Activated T-helper 2 cell treated with anti-CD3 and anti-CD28 coated beads, Interferon-gamma antibody, Interleukin-2, Interleukin-4, amounts not matched to agents 10 μg/mL and 5 μg/mL and 100 μg/mL, durations not matched to agents 14 hours and 24 hours and 36 hours (primary cell): ENCODE measurements around the gene SRRM2. TPM values are rescaled to one million over a fixed set of nuclear protein-coding genes. Genes with fewer than 3 reads are reported as not detected.

Experiments
- DNase-seq: peaks from one replicate; pipeline ENCODE4 v3.0.0; 2021; ENCODE audit warnings: low spot score
- H3K27ac Mint-ChIP-seq: one replicate; pipeline ENCODE4 v1.8.0; 2021; ENCODE audit warnings: mixed read lengths
- H3K27me3 Mint-ChIP-seq: one replicate; pipeline ENCODE4 v1.8.0; 2021; ENCODE audit warnings: low read depth, mixed read lengths
- H3K36me3 Mint-ChIP-seq: one replicate; pipeline ENCODE4 v1.8.0; 2021; ENCODE audit warnings: low read depth, mixed read lengths
- H3K4me1 Mint-ChIP-seq: one replicate; pipeline ENCODE4 v1.8.0; 2021; ENCODE audit warnings: low read depth, mixed read lengths
- H3K4me3 Mint-ChIP-seq: one replicate; pipeline ENCODE4 v1.8.0; 2021; ENCODE audit warnings: low read depth, mild to moderate bottlenecking, moderate library complexity, mixed read lengths
- H3K9me3 Mint-ChIP-seq: one replicate; pipeline ENCODE4 v1.8.0; 2021; ENCODE audit warnings: mixed read lengths
- intact Hi-C: fragments of 100-400 bp; cut with micrococcal nuclease; formaldehyde crosslinking; loops from one replicate; pipeline ENCODE4 v1.15.1; 2023
- total RNA-seq: library from RNA; stranded (reverse); gene quantifications from 2 replicates; pipeline ENCODE4 v1.2.3, GENCODE V29; 2022

Gene SRRM2
- total RNA-seq, 1 donor from 2014 or later, result 694 TPM

GRCh38 chr16:2814551-2815298 is 62.3 kb downstream of the SRRM2 start:
- H3K27me3 Mint-ChIP-seq, result peaks cover 3% of the 10 kb centered on the region
- no peak for DNase-seq
- H3K27ac Mint-ChIP-seq, result no peak overlapping the region

GRCh38 chr16:2815299-2815771 is 62.9 kb downstream of the SRRM2 start:
- no peaks in the 10 kb centered on the region for H3K9me3 Mint-ChIP-seq
- no peaks in the 10 kb centered on the region for H3K36me3 Mint-ChIP-seq
- intact Hi-C loops, result no loop called here
- no peak for DNase-seq
- H3K27ac Mint-ChIP-seq, result no peak overlapping the region
- H3K4me1 Mint-ChIP-seq, result no peaks in the 10 kb centered on the region
- no peak overlapping the region for H3K4me3 Mint-ChIP-seq
- no peaks in the 10 kb centered on the region for H3K27me3 Mint-ChIP-seq

More at GRCh38 chr16:2814551-2815298, 62.3 kb downstream of the SRRM2 start:
- H3K4me1 Mint-ChIP-seq, result no peaks in the 10 kb centered on the region
- H3K36me3 Mint-ChIP-seq, result no peaks in the 10 kb centered on the region
- intact Hi-C loops, result no loop called here
- no peak overlapping the region for H3K4me3 Mint-ChIP-seq
- no peaks in the 10 kb centered on the region for H3K9me3 Mint-ChIP-seq

- no peak for DNase-seq
- peak within 1 kb of the TSS; percentile 52 for H3K4me3 Mint-ChIP-seq
- H3K27me3 Mint-ChIP-seq, result no peaks in the 10 kb centered on the region
- H3K9me3 Mint-ChIP-seq, result no peaks in the 10 kb centered on the region
- no peaks in the 10 kb centered on the region for H3K36me3 Mint-ChIP-seq
- intact Hi-C loops, result no loop called here
- H3K27ac Mint-ChIP-seq, result no peak within 1 kb of the TSS
- H3K4me1 Mint-ChIP-seq, result no peaks in the 10 kb centered on the region
Observed at GRCh38 chr16:2816751-2817339, 64.4 kb downstream of the SRRM2 start, which contains the start of gene PRSS21. Gene PRSS21, plus strand, starts transcription at chr16:2817237. Its CDS starts 32 bp downstream, at chr16:2817269.

- Mint-ChIP-seq H3K27ac (no peak overlapping the region), H3K36me3 (no peaks in the 10 kb centered on the region), H3K4me3 (peak overlapping the region; percentile 52), H3K9me3 (no peaks in the 10 kb centered on the region), H3K27me3 (no peaks in the 10 kb centered on the region), H3K4me1 (no peaks in the 10 kb centered on the region)
- intact Hi-C loops, result no loop called here
- no peak for DNase-seq
Observed at GRCh38 chr16:2817340-2818271, 65.2 kb downstream of the SRRM2 start.

GRCh38 chr16:2818272-2818876 is 65.9 kb downstream of the SRRM2 start:
- H3K4me1 Mint-ChIP-seq, result no peaks in the 10 kb centered on the region
- DNase-seq, result no peak
- H3K27ac Mint-ChIP-seq, result no peak overlapping the region
- H3K4me3 Mint-ChIP-seq, result peak overlapping the region; percentile 52
- no peaks in the 10 kb centered on the region for H3K27me3 Mint-ChIP-seq
- no peaks in the 10 kb centered on the region for H3K36me3 Mint-ChIP-seq
- intact Hi-C loops, result no loop called here
- no peaks in the 10 kb centered on the region for H3K9me3 Mint-ChIP-seq

- Mint-ChIP-seq H3K4me1 (no peaks in the 10 kb centered on the region), H3K27me3 (no peaks in the 10 kb centered on the region), H3K9me3 (no peaks in the 10 kb centered on the region), H3K36me3 (no peaks in the 10 kb centered on the region), H3K4me3 (no peak overlapping the region), H3K27ac (no peak overlapping the region)
- intact Hi-C loops, result no loop called here
- no peak for DNase-seq
Observed at GRCh38 chr16:2819179-2819938, 66.9 kb downstream of the SRRM2 start.

- Mint-ChIP-seq H3K36me3 (no peaks in the 10 kb centered on the region), H3K4me3 (no peak overlapping the region), H3K27me3 (no peaks in the 10 kb centered on the region), H3K4me1 (no peaks in the 10 kb centered on the region), H3K9me3 (no peaks in the 10 kb centered on the region), H3K27ac (no peak overlapping the region)
- no peak for DNase-seq
- intact Hi-C loops, result no loop called here
Observed at GRCh38 chr16:2819939-2820835, 67.7 kb downstream of the SRRM2 start.

Other genes starting within 250 kb of the SRRM2 start
- gene ATP6V0C, start 238.7 kb upstream of the SRRM2 start, total RNA-seq, result 114 and 119 TPM in 2 replicates
- gene AMDHD2, start 232.3 kb upstream of the SRRM2 start, total RNA-seq, result 29.3 and 30.1 TPM in 2 replicates
- 0.25 TPM in 1 of 2 replicates, not detected in the other for gene CEMP1, start 221.2 kb upstream of the SRRM2 start, total RNA-seq
- gene PDPK1, start 214.6 kb upstream of the SRRM2 start, total RNA-seq, result 45.7 and 48.5 TPM in 2 replicates
- gene KCTD5, start 70.1 kb upstream of the SRRM2 start, total RNA-seq, result 65.5 and 68.5 TPM in 2 replicates
- gene PRSS27, start 32.4 kb upstream of the SRRM2 start, total RNA-seq, result 1.8 and 2.1 TPM in 2 replicates
- gene ELOB, start 24.6 kb downstream of the SRRM2 start, total RNA-seq, result 242 and 252 TPM in 2 replicates
- not detected in 2 replicates for gene PRSS33, start 34.9 kb downstream of the SRRM2 start, total RNA-seq
- gene PRSS41, start 45.8 kb downstream of the SRRM2 start, total RNA-seq, result not detected in 2 replicates
- gene PRSS21, start 64.6 kb downstream of the SRRM2 start, total RNA-seq, result 11.4 and 11.5 TPM in 2 replicates
- gene ZG16B, start 77.7 kb downstream of the SRRM2 start, total RNA-seq, result 7.7 and 8.6 TPM in 2 replicates
- not detected in 2 replicates for gene PRSS22, start 105.5 kb downstream of the SRRM2 start, total RNA-seq
- 21.0 and 23.6 TPM in 2 replicates for gene FLYWCH2, start 130.6 kb downstream of the SRRM2 start, total RNA-seq
- 65.4 and 67.4 TPM in 2 replicates for gene FLYWCH1, start 159.3 kb downstream of the SRRM2 start, total RNA-seq
- 0.09 TPM in 1 of 2 replicates, not detected in the other for gene KREMEN2, start 211.6 kb downstream of the SRRM2 start, total RNA-seq
- gene PAQR4, start 216.7 kb downstream of the SRRM2 start, total RNA-seq, result 46.9 and 49.9 TPM in 2 replicates
- gene PKMYT1, start 227.8 kb downstream of the SRRM2 start, total RNA-seq, result 102 and 106 TPM in 2 replicates